HepG2 (cell line): ENCODE data around the gene TOLLIP. TPM values are rescaled to one million over a fixed set of nuclear protein-coding genes. Genes with fewer than 3 reads are reported as not detected.

Experiments
- FLYWCH1 ChIP-seq: sonication (generic); formaldehyde crosslinking; IDR thresholded peaks from 2 replicates; pipeline ENCODE4 v1.8.1; 2023; ENCODE audit warnings: mild to moderate bottlenecking, missing genetic modification reagents
- FOXM1 ChIP-seq: sonication (generic); formaldehyde crosslinking; IDR thresholded peaks from 2 replicates; pipeline ENCODE4 v1.5.0; 2020; ENCODE audit warnings: missing genetic modification reagents
- JDP2 ChIP-seq: sonication (generic); formaldehyde crosslinking; IDR thresholded peaks from 2 replicates; pipeline ENCODE4 v1.8.1; 2022; ENCODE audit warnings: missing genetic modification reagents, borderline replicate concordance
- KDM4B ChIP-seq: sonication (generic); formaldehyde crosslinking; IDR thresholded peaks from 2 replicates; pipeline ENCODE4 v1.4.0; 2020; ENCODE audit warnings: missing genetic modification reagents
- REL ChIP-seq: sonication (generic); formaldehyde crosslinking; conservative IDR thresholded peaks from 2 replicates; pipeline ENCODE4 v1.8.0; 2022; ENCODE audit warnings: mild to moderate bottlenecking, missing genetic modification reagents, moderate library complexity
- RORA ChIP-seq: sonication (generic); formaldehyde crosslinking; IDR thresholded peaks from 2 replicates; pipeline ENCODE4 v1.5.0; 2020; ENCODE audit warnings: mild to moderate bottlenecking, missing genetic modification reagents, moderate library complexity
- SCMH1 ChIP-seq: sonication (generic); formaldehyde crosslinking; IDR thresholded peaks from 2 replicates; pipeline ENCODE4 v1.9.0; 2021; ENCODE audit warnings: missing genetic modification reagents, mild to moderate bottlenecking, borderline replicate concordance
- TCF7L2 ChIP-seq: IDR thresholded peaks from 2 replicates; pipeline ENCODE4 v1.6.1; 2011; ENCODE audit warnings: mild to moderate bottlenecking, low read depth, low read length, moderate library complexity
- ZFP37 ChIP-seq: sonication (generic); formaldehyde crosslinking; IDR thresholded peaks from 2 replicates; pipeline ENCODE4 v1.4.0; 2020; ENCODE audit warnings: missing genetic modification reagents, borderline replicate concordance
- ZNF468 ChIP-seq: sonication (generic); formaldehyde crosslinking; IDR thresholded peaks from 2 replicates; pipeline ENCODE4 v1.8.0; 2022; ENCODE audit warnings: mild to moderate bottlenecking, moderate library complexity, missing genetic modification reagents
- ZNF75D ChIP-seq: sonication (generic); formaldehyde crosslinking; IDR thresholded peaks from 2 replicates; pipeline ENCODE4 v1.8.1; 2023; ENCODE audit warnings: missing genetic modification reagents, mild to moderate bottlenecking, borderline replicate concordance
- polyA plus RNA-seq, 8 experiments: library from polyadenylated mRNA; depleted of rRNA in 3 of 8; stranded (reverse) in 7 of 8; unstranded in 1 of 8; fragments of >200 nt; fragmentation: Illumina TruSeq in 4 of 8; extraction: Trizol in 4 of 8; gene quantifications; 2 replicates each; pipeline versions ENCODE4 v1.2.1 to v1.2.3, GENCODE V29; 2011 to 2016; ENCODE audit warnings: low read depth in 4 of 8, missing spikeins in 1 of 8, mixed read lengths in 1 of 8; ENCODE audit not compliant: insufficient read depth in 1 of 8
- total RNA-seq, 5 experiments: library from RNA; depleted of rRNA; stranded (reverse); fragments of >200 nt; fragmentation: Illumina TruSeq; extraction: Trizol; gene quantifications; 2 replicates each; pipeline ENCODE4 v1.2.3, GENCODE V29; 2016; ENCODE audit warnings: low read depth in 1 of 5
- TF ChIP-seq, protein P1 (sequence below): sonication (generic); formaldehyde crosslinking; IDR thresholded peaks from 2 replicates; pipeline ENCODE4 v1.4.0; 2020; ENCODE audit warnings: missing genetic modification reagents, borderline replicate concordance
- TF ChIP-seq, protein P2 (sequence below), 2 experiments: sonication (generic) in 1 of 2; formaldehyde crosslinking in 1 of 2; IDR thresholded peaks; 2 replicates each; pipeline versions ENCODE4 v1.6.1 to v1.9.0; 2014 to 2022; ENCODE audit warnings: antibody characterized with exemption in 1 of 2, borderline replicate concordance in 1 of 2, inconsistent platforms in 1 of 2, low read depth in 1 of 2, missing genetic modification reagents in 1 of 2
- TF ChIP-seq, protein P3 (sequence below): sonication (generic); formaldehyde crosslinking; conservative IDR thresholded peaks from 2 replicates; pipeline ENCODE4 v1.8.0; 2022; ENCODE audit warnings: missing genetic modification reagents
- TF ChIP-seq, protein P4 (sequence below): sonication (generic); formaldehyde crosslinking; conservative IDR thresholded peaks from 2 replicates; pipeline ENCODE4 v1.8.0; 2022; ENCODE audit warnings: low read depth, missing genetic modification reagents

Gene TOLLIP
- total and polyA plus RNA-seq, 2 of the 13 experiments (the other 11 are each of a cell fraction or from before 2014, with no cell fraction given) = 25.9 to 47.5 TPM

DNA sequence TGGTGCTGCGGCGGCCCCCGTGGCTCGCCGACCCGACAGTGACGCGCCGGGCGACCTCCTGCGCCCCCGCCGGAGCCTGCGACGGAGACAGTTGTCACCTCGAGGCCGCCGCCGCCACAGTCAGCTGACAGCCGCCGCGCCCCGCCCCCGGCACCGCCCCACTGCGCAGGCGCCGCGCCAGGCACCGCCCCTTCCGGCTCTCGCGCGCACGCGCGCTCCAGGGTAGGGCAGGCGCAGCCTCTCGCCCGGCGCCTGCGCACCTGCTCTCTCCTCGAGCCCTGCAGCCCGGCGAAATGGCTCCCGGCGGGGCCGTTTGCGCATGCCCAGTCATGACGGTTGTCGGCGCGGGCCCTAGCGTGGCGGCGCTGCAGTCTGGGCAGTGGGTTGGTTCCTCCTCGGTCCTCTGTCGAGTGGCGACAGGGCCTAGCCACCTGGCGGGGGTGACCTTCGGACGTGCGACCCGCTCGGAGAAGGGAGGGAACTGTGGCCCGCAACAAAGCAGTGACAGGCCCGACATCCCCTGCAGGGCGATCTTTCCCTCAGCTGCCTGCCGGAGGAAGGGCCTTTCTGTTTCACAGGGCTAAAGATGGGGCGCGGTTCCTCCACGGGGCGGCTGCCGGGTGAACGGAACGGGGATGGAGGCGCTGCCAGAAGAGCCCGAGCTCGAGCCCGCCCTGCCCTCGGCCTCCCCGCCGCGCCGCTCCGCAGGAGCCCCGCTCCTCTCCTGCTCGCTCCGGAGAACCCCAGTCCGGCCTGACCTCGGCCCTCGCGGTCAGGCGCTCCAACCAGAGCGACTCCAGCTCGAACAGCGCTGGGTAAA is at the start of gene TOLLIP (continued):
- TF ChIP-seq, protein P1, sequence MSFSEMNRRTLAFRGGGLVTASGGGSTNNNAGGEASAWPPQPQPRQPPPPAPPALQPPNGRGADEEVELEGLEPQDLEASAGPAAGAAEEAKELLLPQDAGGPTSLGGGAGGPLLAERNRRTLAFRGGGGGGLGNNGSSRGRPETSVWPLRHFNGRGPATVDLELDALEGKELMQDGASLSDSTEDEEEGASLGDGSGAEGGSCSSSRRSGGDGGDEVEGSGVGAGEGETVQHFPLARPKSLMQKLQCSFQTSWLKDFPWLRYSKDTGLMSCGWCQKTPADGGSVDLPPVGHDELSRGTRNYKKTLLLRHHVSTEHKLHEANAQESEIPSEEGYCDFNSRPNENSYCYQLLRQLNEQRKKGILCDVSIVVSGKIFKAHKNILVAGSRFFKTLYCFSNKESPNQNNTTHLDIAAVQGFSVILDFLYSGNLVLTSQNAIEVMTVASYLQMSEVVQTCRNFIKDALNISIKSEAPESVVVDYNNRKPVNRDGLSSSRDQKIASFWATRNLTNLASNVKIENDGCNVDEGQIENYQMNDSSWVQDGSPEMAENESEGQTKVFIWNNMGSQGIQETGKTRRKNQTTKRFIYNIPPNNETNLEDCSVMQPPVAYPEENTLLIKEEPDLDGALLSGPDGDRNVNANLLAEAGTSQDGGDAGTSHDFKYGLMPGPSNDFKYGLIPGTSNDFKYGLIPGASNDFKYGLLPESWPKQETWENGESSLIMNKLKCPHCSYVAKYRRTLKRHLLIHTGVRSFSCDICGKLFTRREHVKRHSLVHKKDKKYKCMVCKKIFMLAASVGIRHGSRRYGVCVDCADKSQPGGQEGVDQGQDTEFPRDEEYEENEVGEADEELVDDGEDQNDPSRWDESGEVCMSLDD (CRISPR knock-in tag) = no peak
- TF ChIP-seq REL (CRISPR knock-in tag) (0 out of 2 replicates have a peak, but pooled peaks have one; percentile 61), SCMH1 (CRISPR knock-in tag) (no peak), RORA (CRISPR knock-in tag) (no peak), TCF7L2 (no peak), ZNF75D (CRISPR knock-in tag) (no peak), KDM4B (CRISPR knock-in tag) (peak; percentile 64; the same call in 1 of the 2 replicates), FOXM1 (CRISPR knock-in tag) (no peak), ZNF468 (no peak), FLYWCH1 (CRISPR knock-in tag) (no peak), ZFP37 (CRISPR knock-in tag) (0 out of 2 replicates have a peak, but pooled peaks have one; percentile 59), JDP2 (CRISPR knock-in tag) (no peak)
- TF ChIP-seq, protein P2, sequence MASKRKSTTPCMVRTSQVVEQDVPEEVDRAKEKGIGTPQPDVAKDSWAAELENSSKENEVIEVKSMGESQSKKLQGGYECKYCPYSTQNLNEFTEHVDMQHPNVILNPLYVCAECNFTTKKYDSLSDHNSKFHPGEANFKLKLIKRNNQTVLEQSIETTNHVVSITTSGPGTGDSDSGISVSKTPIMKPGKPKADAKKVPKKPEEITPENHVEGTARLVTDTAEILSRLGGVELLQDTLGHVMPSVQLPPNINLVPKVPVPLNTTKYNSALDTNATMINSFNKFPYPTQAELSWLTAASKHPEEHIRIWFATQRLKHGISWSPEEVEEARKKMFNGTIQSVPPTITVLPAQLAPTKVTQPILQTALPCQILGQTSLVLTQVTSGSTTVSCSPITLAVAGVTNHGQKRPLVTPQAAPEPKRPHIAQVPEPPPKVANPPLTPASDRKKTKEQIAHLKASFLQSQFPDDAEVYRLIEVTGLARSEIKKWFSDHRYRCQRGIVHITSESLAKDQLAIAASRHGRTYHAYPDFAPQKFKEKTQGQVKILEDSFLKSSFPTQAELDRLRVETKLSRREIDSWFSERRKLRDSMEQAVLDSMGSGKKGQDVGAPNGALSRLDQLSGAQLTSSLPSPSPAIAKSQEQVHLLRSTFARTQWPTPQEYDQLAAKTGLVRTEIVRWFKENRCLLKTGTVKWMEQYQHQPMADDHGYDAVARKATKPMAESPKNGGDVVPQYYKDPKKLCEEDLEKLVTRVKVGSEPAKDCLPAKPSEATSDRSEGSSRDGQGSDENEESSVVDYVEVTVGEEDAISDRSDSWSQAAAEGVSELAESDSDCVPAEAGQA (IDR thresholded peaks at IDR 0.05; ENCODE audit: low read depth) = peak; percentile 72; the same call in 1 of the 2 replicates
- TF ChIP-seq, protein P2 (CRISPR knock-in tag; IDR thresholded peaks at IDR 0.05; ENCODE audit: borderline replicate concordance) = no peak; the same call in 1 of the 2 replicates
- TF ChIP-seq, protein P3, sequence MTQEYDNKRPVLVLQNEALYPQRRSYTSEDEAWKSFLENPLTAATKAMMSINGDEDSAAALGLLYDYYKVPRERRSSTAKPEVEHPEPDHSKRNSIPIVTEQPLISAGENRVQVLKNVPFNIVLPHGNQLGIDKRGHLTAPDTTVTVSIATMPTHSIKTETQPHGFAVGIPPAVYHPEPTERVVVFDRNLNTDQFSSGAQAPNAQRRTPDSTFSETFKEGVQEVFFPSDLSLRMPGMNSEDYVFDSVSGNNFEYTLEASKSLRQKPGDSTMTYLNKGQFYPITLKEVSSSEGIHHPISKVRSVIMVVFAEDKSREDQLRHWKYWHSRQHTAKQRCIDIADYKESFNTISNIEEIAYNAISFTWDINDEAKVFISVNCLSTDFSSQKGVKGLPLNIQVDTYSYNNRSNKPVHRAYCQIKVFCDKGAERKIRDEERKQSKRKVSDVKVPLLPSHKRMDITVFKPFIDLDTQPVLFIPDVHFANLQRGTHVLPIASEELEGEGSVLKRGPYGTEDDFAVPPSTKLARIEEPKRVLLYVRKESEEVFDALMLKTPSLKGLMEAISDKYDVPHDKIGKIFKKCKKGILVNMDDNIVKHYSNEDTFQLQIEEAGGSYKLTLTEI (CRISPR knock-in tag) = no peak
- TF ChIP-seq, protein P4, sequence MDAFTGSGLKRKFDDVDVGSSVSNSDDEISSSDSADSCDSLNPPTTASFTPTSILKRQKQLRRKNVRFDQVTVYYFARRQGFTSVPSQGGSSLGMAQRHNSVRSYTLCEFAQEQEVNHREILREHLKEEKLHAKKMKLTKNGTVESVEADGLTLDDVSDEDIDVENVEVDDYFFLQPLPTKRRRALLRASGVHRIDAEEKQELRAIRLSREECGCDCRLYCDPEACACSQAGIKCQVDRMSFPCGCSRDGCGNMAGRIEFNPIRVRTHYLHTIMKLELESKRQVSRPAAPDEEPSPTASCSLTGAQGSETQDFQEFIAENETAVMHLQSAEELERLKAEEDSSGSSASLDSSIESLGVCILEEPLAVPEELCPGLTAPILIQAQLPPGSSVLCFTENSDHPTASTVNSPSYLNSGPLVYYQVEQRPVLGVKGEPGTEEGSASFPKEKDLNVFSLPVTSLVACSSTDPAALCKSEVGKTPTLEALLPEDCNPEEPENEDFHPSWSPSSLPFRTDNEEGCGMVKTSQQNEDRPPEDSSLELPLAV (CRISPR knock-in tag) = no peak
